Measurements from ENCODE around the gene SRM. TPM values are rescaled to one million over a fixed set of nuclear protein-coding genes. Genes with fewer than 3 reads are reported as not detected.
A peak's percentile ranks its signal among the peaks of the same experiment; 100 is the strongest.
"Not testable (repeated sequence)": the region's sequence is repeated elsewhere in the genome, so short reads cannot be mapped to it uniquely, and the experiment has no call there.

Gene SRM
- total RNA-seq, 1 donor, result 21.0 TPM

DNA sequence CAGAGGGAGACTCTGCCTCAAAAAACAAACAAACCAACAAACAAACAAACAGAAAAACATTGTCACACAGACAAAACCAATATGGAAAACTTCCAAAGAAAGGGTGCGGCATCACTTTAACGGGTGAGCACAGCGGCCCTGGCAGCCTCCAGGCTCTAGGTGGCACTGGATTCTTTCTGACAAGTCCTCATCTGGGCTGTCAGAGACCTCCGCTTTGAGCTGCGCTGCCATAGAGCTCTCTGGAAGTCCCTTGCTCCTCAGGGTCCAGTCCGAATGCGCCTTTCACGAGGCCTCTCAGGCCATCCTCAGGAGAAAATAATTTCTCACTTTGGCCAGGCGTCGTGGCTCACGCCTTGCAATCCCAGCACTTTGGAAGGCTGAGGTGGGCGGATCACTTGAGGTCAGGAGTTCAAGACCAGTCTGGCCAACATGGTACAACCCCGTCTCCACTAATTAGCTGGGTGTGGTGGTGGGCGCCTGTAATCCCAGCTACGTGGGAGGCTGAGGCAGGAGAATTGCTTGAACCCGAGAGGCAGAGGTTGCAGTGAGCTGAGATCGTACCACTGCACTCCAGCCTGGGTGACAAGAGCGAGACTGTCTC is 4.2 kb upstream of the SRM start:
- peaks cover 44% of the 10 kb centered on the region for H3K36me3 ChIP-seq (ENCODE audit: insufficient read depth, low read length)
- DNase-seq (ENCODE audit: insufficient read length, low spot score, missing footprints), result not testable (repeated sequence)

GRCh38 chr1:11062965-11063401 is 3.2 kb upstream of the SRM start:
- Histone ChIP-seq H3K27ac (ENCODE audit: low read depth, low read length) (peak overlapping the region; percentile 69), H3K4me3 (ENCODE audit: insufficient read depth, low read length) (no peak overlapping the region), H3K4me2 (ENCODE audit: insufficient read depth, low read length) (no peak overlapping the region), H3K27me3 (ENCODE audit: insufficient read depth, low read length) (no peaks in the 10 kb centered on the region), H4K20me1 (ENCODE audit: insufficient read depth, low read length) (no peaks in the 10 kb centered on the region), H3K9me3 (ENCODE audit: low read depth, low read length) (no peaks in the 10 kb centered on the region), H3K36me3 (ENCODE audit: insufficient read depth, low read length) (peaks cover 35% of the 10 kb centered on the region), H3K79me2 (ENCODE audit: insufficient read depth, low read length) (peaks cover 25% of the 10 kb centered on the region), H3K4me1 (ENCODE audit: insufficient read depth, low read length) (peaks cover 21% of the 10 kb centered on the region), H2AFZ (ENCODE audit: low read length) (no peak overlapping the region)
- TF ChIP-seq, protein P1, sequence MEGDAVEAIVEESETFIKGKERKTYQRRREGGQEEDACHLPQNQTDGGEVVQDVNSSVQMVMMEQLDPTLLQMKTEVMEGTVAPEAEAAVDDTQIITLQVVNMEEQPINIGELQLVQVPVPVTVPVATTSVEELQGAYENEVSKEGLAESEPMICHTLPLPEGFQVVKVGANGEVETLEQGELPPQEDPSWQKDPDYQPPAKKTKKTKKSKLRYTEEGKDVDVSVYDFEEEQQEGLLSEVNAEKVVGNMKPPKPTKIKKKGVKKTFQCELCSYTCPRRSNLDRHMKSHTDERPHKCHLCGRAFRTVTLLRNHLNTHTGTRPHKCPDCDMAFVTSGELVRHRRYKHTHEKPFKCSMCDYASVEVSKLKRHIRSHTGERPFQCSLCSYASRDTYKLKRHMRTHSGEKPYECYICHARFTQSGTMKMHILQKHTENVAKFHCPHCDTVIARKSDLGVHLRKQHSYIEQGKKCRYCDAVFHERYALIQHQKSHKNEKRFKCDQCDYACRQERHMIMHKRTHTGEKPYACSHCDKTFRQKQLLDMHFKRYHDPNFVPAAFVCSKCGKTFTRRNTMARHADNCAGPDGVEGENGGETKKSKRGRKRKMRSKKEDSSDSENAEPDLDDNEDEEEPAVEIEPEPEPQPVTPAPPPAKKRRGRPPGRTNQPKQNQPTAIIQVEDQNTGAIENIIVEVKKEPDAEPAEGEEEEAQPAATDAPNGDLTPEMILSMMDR (IDR thresholded peaks at IDR 0.05; ENCODE audit: extremely low read depth, low read depth, low read length), result no peak
- peak; percentile 97 for DNase-seq (ENCODE audit: insufficient read length, low spot score, missing footprints)

More for the DNA sequence above, 4.2 kb upstream of the SRM start:
- not testable (repeated sequence) for H4K20me1 ChIP-seq (ENCODE audit: insufficient read depth, low read length); H3K27ac ChIP-seq (ENCODE audit: low read depth, low read length); H3K4me3 ChIP-seq (ENCODE audit: insufficient read depth, low read length); H3K9me3 ChIP-seq (ENCODE audit: low read depth, low read length); H2AFZ ChIP-seq (ENCODE audit: low read length); H3K27me3 ChIP-seq (ENCODE audit: insufficient read depth, low read length); H3K4me2 ChIP-seq (ENCODE audit: insufficient read depth, low read length)
- Histone ChIP-seq H3K79me2 (ENCODE audit: insufficient read depth, low read length) (peaks cover 17% of the 10 kb centered on the region), H3K4me1 (ENCODE audit: insufficient read depth, low read length) (peaks cover 15% of the 10 kb centered on the region)
- TF ChIP-seq, protein P1 (IDR thresholded peaks at IDR 0.05; ENCODE audit: extremely low read depth, low read depth, low read length), result peak; percentile 10

DNA sequence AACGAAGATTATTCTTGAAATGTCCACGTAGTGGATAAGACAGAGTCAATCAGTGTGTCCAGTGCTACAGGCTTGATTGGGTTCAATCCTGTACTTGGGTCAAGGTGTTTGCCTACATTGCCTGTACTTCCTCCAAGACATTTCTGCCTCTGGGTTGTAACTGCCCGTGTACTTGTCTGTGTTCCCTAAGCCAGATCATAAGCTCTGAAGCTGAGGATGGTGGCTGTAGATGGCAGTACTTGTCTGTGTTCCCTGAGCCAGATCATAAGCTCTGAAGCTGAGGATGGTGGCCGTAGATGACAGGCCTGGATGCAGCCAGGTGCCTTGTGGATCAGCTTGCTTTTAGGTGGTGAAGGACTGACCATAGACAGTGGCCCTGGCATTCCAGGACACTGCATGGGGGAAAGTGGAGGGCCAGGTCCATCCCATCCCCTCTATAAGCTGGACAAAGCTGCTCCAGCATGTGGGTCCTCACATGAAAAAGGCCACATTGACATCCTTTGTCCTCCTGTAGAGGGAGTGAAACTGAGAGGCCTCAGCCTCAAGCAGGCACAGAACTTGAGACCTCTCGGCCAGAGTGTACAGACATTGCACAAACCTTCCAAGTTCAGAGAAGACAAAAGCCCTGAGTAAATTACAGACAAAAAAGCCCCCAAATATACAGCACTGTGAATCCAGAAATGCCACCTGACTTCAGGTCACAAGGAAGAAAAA is 2.0 kb upstream of the SRM start:
- Histone ChIP-seq H3K4me2 (ENCODE audit: insufficient read depth, low read length) (no peak overlapping the region), H3K79me2 (ENCODE audit: insufficient read depth, low read length) (peaks cover 27% of the 10 kb centered on the region), H3K36me3 (ENCODE audit: insufficient read depth, low read length) (peaks cover 38% of the 10 kb centered on the region), H3K27ac (ENCODE audit: low read depth, low read length) (no peak overlapping the region), H3K4me1 (ENCODE audit: insufficient read depth, low read length) (peaks cover 21% of the 10 kb centered on the region), H2AFZ (ENCODE audit: low read length) (no peak overlapping the region), H3K4me3 (ENCODE audit: insufficient read depth, low read length) (no peak overlapping the region), H3K27me3 (ENCODE audit: insufficient read depth, low read length) (no peaks in the 10 kb centered on the region), H4K20me1 (ENCODE audit: insufficient read depth, low read length) (no peaks in the 10 kb centered on the region), H3K9me3 (ENCODE audit: low read depth, low read length) (no peaks in the 10 kb centered on the region)
- DNase-seq (ENCODE audit: insufficient read length, low spot score, missing footprints), result peak; percentile 31
- TF ChIP-seq, protein P1 (IDR thresholded peaks at IDR 0.05; ENCODE audit: extremely low read depth, low read depth, low read length), result no peak

Measured in osteoblast (primary cell).